GM18951 (cell line): ENCODE results near the gene CTAGE8.
"Not testable (repeated sequence)": the region's sequence is repeated elsewhere in the genome, so short reads cannot be mapped to it uniquely, and the experiment has no call there.

ENCODE experiments used
- in situ Hi-C: fragments of 300-500 bp; cut with MboI; formaldehyde crosslinking; loops from one replicate; pipeline ENCODE4 v1.12.0; 2022; ENCODE audit warnings: low sequenced_read_pairs, mixed read lengths, inconsistent platforms; ENCODE audit not compliant: unreplicated experiment

Gene CTAGE8

GRCh38 chr7:144269188-144269587 lies at the start of gene CTAGE8:
Gene CTAGE8, minus strand, starts transcription at chr7:144269288. Its CDS starts 38 bp downstream, at chr7:144269250.
- in situ Hi-C loops = not testable (repeated sequence)

- in situ Hi-C loops = not testable (repeated sequence)
Measured at GRCh38 chr7:144317537-144317936, 48.4 kb upstream of the CTAGE8 start.

- in situ Hi-C loops = not testable (repeated sequence)
Measured at GRCh38 chr7:144311872-144312469, 42.9 kb upstream of the CTAGE8 start, which contains the start of gene OR2A1. Gene OR2A1, plus strand, starts transcription at chr7:144312419. Its CDS starts 5,706 bp downstream, at chr7:144318125.

- in situ Hi-C loops = not testable (repeated sequence)
Measured at GRCh38 chr7:144311218-144311617, 42.1 kb upstream of the CTAGE8 start.

- in situ Hi-C loops = not testable (repeated sequence)
Measured at GRCh38 chr7:144309702-144310101, 40.6 kb upstream of the CTAGE8 start.

GRCh38 chr7:144305156-144305555 lies 36.1 kb upstream of the CTAGE8 start:
- in situ Hi-C loops = not testable (repeated sequence)

GRCh38 chr7:144303607-144304006 lies 34.5 kb upstream of the CTAGE8 start:
- in situ Hi-C loops = not testable (repeated sequence)

GRCh38 chr7:144302578-144303303 lies 33.7 kb upstream of the CTAGE8 start:
- in situ Hi-C loops = not testable (repeated sequence)

- in situ Hi-C loops = loop anchor here (25.0 kb wide), 1 partner anchor 93 kb away; no protein-coding TSS in a partner anchor
Measured at GRCh38 chr7:144293794-144294499, 24.9 kb upstream of the CTAGE8 start.

GRCh38 chr7:144292384-144293161 lies 23.5 kb upstream of the CTAGE8 start:
- in situ Hi-C loops = loop anchor here (25.0 kb wide), 1 partner anchor 95 kb away; no protein-coding TSS in a partner anchor

GRCh38 chr7:144291607-144292006 lies 22.5 kb upstream of the CTAGE8 start:
- in situ Hi-C loops = loop anchor here (25.0 kb wide), 1 partner anchor 96 kb away; no protein-coding TSS in a partner anchor

GRCh38 chr7:144287171-144287784 lies 18.2 kb upstream of the CTAGE8 start:
- in situ Hi-C loops = loop anchor here (25.0 kb wide), 1 partner anchor 100 kb away; no protein-coding TSS in a partner anchor

GRCh38 chr7:144283716-144284115 lies 14.6 kb upstream of the CTAGE8 start:
- in situ Hi-C loops = loop anchor here (25.0 kb wide), 1 partner anchor 104 kb away; no protein-coding TSS in a partner anchor

GRCh38 chr7:144282490-144282889 lies 13.4 kb upstream of the CTAGE8 start:
- in situ Hi-C loops = loop anchor here (25.0 kb wide), 1 partner anchor 105 kb away; no protein-coding TSS in a partner anchor

GRCh38 chr7:144281981-144282380 lies 12.9 kb upstream of the CTAGE8 start:
- in situ Hi-C loops = loop anchor here (25.0 kb wide), 1 partner anchor 105 kb away; no protein-coding TSS in a partner anchor

- in situ Hi-C loops = loop anchor here (25.0 kb wide), 1 partner anchor 107 kb away; no protein-coding TSS in a partner anchor
Measured at GRCh38 chr7:144280010-144280409, 10.9 kb upstream of the CTAGE8 start.

- in situ Hi-C loops = loop anchor here (25.0 kb wide), 1 partner anchor 112 kb away; no protein-coding TSS in a partner anchor
Measured at GRCh38 chr7:144275281-144275680, 6.2 kb upstream of the CTAGE8 start.

GRCh38 chr7:144264692-144265091 lies 4.4 kb downstream of the CTAGE8 start, which contains the start of gene OR2A7:
Gene OR2A7, minus strand, starts transcription at chr7:144264792. Its CDS starts 5,164 bp downstream, at chr7:144259628.
- in situ Hi-C loops = not testable (repeated sequence)

- in situ Hi-C loops = not testable (repeated sequence)
Measured at GRCh38 chr7:144262128-144262527, 7.0 kb downstream of the CTAGE8 start.
